Measurements from ENCODE around the gene DPP6.

The DPP6 gene

GRCh38 chr7:154475864-154476263 lies 423.7 kb downstream of the DPP6 start:
- no peak overlapping the region for H3K27ac ChIP-seq
- TF ChIP-seq CTCF (IDR thresholded peaks at IDR 0.05), result no peak
- no peak overlapping the region for H3K4me3 ChIP-seq
- DNase-seq (ENCODE audit: low spot score), result no peak

- TF ChIP-seq CTCF (IDR thresholded peaks at IDR 0.05), result no peak
- no peak overlapping the region for H3K4me3 ChIP-seq
- no peak for DNase-seq (ENCODE audit: low spot score)
- no peak overlapping the region for H3K27ac ChIP-seq
These were observed 428.6 kb downstream of the DPP6 start for GRCh38 chr7:154480817-154481216.

GRCh38 chr7:154482863-154483262 lies 430.7 kb downstream of the DPP6 start:
- no peak for TF ChIP-seq CTCF (IDR thresholded peaks at IDR 0.05)
- Histone ChIP-seq H3K27ac (no peak overlapping the region), H3K4me3 (no peak overlapping the region)
- no peak for DNase-seq (ENCODE audit: low spot score)

- DNase-seq (ENCODE audit: low spot score), result no peak
- TF ChIP-seq CTCF (IDR thresholded peaks at IDR 0.05), result no peak
- H3K4me3 ChIP-seq, result no peak overlapping the region
- no peak overlapping the region for H3K27ac ChIP-seq
These were observed 432.2 kb downstream of the DPP6 start for GRCh38 chr7:154484406-154484805.

- TF ChIP-seq CTCF (IDR thresholded peaks at IDR 0.05), result no peak
- Histone ChIP-seq H3K4me3 (no peak overlapping the region), H3K27ac (no peak overlapping the region)
- DNase-seq (ENCODE audit: low spot score), result no peak
These were observed 432.7 kb downstream of the DPP6 start for GRCh38 chr7:154484943-154485342.

- Histone ChIP-seq H3K4me3 (no peak overlapping the region), H3K27ac (no peak overlapping the region)
- no peak for DNase-seq (ENCODE audit: low spot score)
- TF ChIP-seq CTCF (IDR thresholded peaks at IDR 0.05), result no peak
These were observed 437.7 kb downstream of the DPP6 start for GRCh38 chr7:154489897-154490296.

GRCh38 chr7:154493594-154493993 lies 441.4 kb downstream of the DPP6 start:
- no peak for DNase-seq (ENCODE audit: low spot score)
- no peak for TF ChIP-seq CTCF (IDR thresholded peaks at IDR 0.05)
- Histone ChIP-seq H3K4me3 (no peak overlapping the region), H3K27ac (no peak overlapping the region)

Data from coronary artery (tissue), 2 donors.